Liver (tissue), 9 donors: ENCODE data around the gene DHRSX. TPM values are rescaled to one million over a fixed set of nuclear protein-coding genes. Genes with fewer than 3 reads are reported as not detected.

ENCODE experiments used
- DNase-seq: peaks from one replicate; pipeline ENCODE4 v3.0.0-alpha.2; 2017; ENCODE audit warnings: low spot score
- H3K27ac ChIP-seq, 2 donors: one replicate each; pipeline ENCODE4 v1.7.0; 2013; ENCODE audit warnings: inconsistent platforms in 2 of 2, low read length in 2 of 2, control low read depth in 1 of 2, low read depth in 1 of 2, mild to moderate bottlenecking in 1 of 2
- H3K27me3 ChIP-seq, 4 donors: one replicate each; pipeline versions ENCODE4 v1.6.1 to v1.7.0; 2013; ENCODE audit warnings: low read length in 3 of 4, inconsistent platforms in 1 of 4, mild to moderate bottlenecking in 1 of 4, moderate library complexity in 1 of 4; ENCODE audit not compliant: control insufficient read depth in 4 of 4, insufficient read depth in 4 of 4
- H3K36me3 ChIP-seq, 4 donors: one replicate each; pipeline versions ENCODE4 v1.6.1 to v1.7.0; 2013; ENCODE audit warnings: low read length in 3 of 4, mild to moderate bottlenecking in 3 of 4, low read depth in 1 of 4, moderate library complexity in 1 of 4; ENCODE audit not compliant: control insufficient read depth in 4 of 4, insufficient read depth in 3 of 4
- H3K4me1 ChIP-seq, 4 donors: one replicate each; pipeline versions ENCODE4 v1.6.1 to v1.7.0; 2013; ENCODE audit warnings: low read length in 3 of 4, mild to moderate bottlenecking in 3 of 4, moderate library complexity in 1 of 4; ENCODE audit not compliant: control insufficient read depth in 4 of 4, insufficient read depth in 4 of 4
- H3K4me3 ChIP-seq, 3 donors: one replicate each; pipeline versions ENCODE4 v1.6.1 to v1.7.0; 2013; ENCODE audit warnings: low read length in 3 of 3, control low read depth in 1 of 3, low read depth in 1 of 3, mild to moderate bottlenecking in 1 of 3
- H3K9ac ChIP-seq, 2 donors: one replicate each; pipeline ENCODE4 v1.7.0; 2013; ENCODE audit warnings: low read length in 2 of 2, mild to moderate bottlenecking in 2 of 2, moderate library complexity in 2 of 2, control low read depth in 1 of 2, low read depth in 1 of 2
- H3K9me3 ChIP-seq, 4 donors: one replicate each; pipeline versions ENCODE4 v1.6.1 to v1.7.0; 2013; ENCODE audit warnings: low read length in 3 of 4; ENCODE audit not compliant: control insufficient read depth in 4 of 4
- CTCF ChIP-seq: fragments of 150-350 bp; IDR thresholded peaks from 2 replicates; pipeline ENCODE4 v1.5.1; 2017; ENCODE audit warnings: improper control_type of control experiment, low read depth, low read length; ENCODE audit not compliant: missing input control
- FOXA1 ChIP-seq: IDR thresholded peaks from 2 replicates; pipeline ENCODE4 v1.6.1; 2016; ENCODE audit warnings: antibody characterized with exemption
- FOXA2 ChIP-seq: IDR thresholded peaks from 2 replicates; pipeline ENCODE4 v1.6.1; 2016; ENCODE audit warnings: antibody characterized with exemption
- GABPA ChIP-seq, 2 donors: IDR thresholded peaks in 1 of 2; conservative IDR thresholded peaks in 1 of 2; 2 replicates each; pipeline ENCODE4 v1.6.1; 2016; ENCODE audit warnings: antibody characterized with exemption in 2 of 2, mild to moderate bottlenecking in 1 of 2, moderate library complexity in 1 of 2
- HNF4A ChIP-seq, 2 donors: conservative IDR thresholded peaks; 2 replicates each; pipeline ENCODE4 v1.6.1; 2016; ENCODE audit warnings: antibody characterized with exemption in 2 of 2, mild to moderate bottlenecking in 2 of 2
- HNF4G ChIP-seq: IDR thresholded peaks from 2 replicates; pipeline ENCODE4 v1.6.1; 2016; ENCODE audit warnings: antibody characterized with exemption
- JUND ChIP-seq, 2 donors: IDR thresholded peaks; 2 replicates each; pipeline ENCODE4 v1.6.1; 2016; ENCODE audit warnings: antibody characterized with exemption in 2 of 2
- NR2F2 ChIP-seq: IDR thresholded peaks from 2 replicates; pipeline ENCODE4 v1.6.1; 2016; ENCODE audit warnings: antibody characterized with exemption
- RXRA ChIP-seq, 2 donors: IDR thresholded peaks; 2 replicates each; pipeline ENCODE4 v1.6.1; 2017 to 2018; ENCODE audit warnings: antibody characterized with exemption in 2 of 2, mild to moderate bottlenecking in 1 of 2
- SP1 ChIP-seq: IDR thresholded peaks from 2 replicates; pipeline ENCODE4 v1.6.1; 2018; ENCODE audit warnings: antibody characterized with exemption, mild to moderate bottlenecking
- TAF1 ChIP-seq: conservative IDR thresholded peaks from 2 replicates; pipeline ENCODE4 v1.6.1; 2016; ENCODE audit warnings: antibody characterized with exemption, mild to moderate bottlenecking
- YY1 ChIP-seq: IDR thresholded peaks from 2 replicates; pipeline ENCODE4 v1.6.1; 2016; ENCODE audit warnings: antibody characterized with exemption, mild to moderate bottlenecking
- WGBS: extraction: QIAGEN DNeasy Blood & Tissue Kit; methylation state at CpG from one replicate; pipeline ENCODE4 v1.1.7; 2013; 5-methylcytosine and 5-hydroxymethylcytosine counted together
- polyA plus RNA-seq, 2 donors: library from polyadenylated mRNA; stranded (reverse) in 1 of 2; unstranded in 1 of 2; fragments of 200-250 nt in 1 of 2; fragments of >200 nt in 1 of 2; fragmentation: Nextera tagmentation in 1 of 2; extraction: Ambion mirVana in 1 of 2; gene quantifications; one replicate each; pipeline versions ENCODE4 v1.2.1 to v1.2.3, GENCODE V29; 2013 to 2015
- total RNA-seq, 2 donors: library from RNA; depleted of rRNA; stranded (reverse); fragments of >200 nt; gene quantifications; one replicate each; pipeline ENCODE4 v1.2.3, GENCODE V29; 2014
- TF ChIP-seq, protein P1 (sequence below): IDR thresholded peaks from 2 replicates; pipeline ENCODE4 v1.6.1; 2016; ENCODE audit warnings: antibody characterized with exemption, mild to moderate bottlenecking
- TF ChIP-seq, protein P2 (sequence below): IDR thresholded peaks from 2 replicates; pipeline ENCODE4 v1.6.1; 2016; ENCODE audit warnings: antibody characterized with exemption
- TF ChIP-seq, protein P3 (sequence below): IDR thresholded peaks from 2 replicates; pipeline ENCODE4 v1.6.1; 2016; ENCODE audit warnings: antibody characterized with exemption
- donor health status: healthy.
- donor health status: healthy.
- donor health status: healthy.
- donor health status: healthy.
- donor health status: healthy.

Gene DHRSX
- total and polyA plus RNA-seq, 4 donors = 17.2 to 35.2 (median 23.3) TPM

DNA sequence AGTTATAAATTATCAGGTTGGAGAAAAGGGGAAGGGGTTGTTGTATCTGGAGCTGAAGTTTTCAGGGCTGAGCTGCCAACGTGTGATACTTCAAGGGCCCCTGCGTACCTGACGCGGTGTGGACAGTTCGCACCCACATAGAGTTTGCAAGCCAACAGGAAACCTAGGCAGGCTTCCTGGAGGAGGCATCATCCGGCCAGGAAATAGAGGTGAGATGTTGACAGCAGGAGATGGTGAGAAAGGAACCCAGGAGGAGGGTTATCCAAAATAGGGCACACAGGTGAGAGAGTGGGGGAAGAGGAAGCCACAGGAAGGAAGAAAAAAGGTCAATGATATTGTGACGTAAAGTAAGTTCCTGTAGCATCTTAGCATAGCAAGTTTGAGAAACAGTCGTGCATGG, 127.2 kb downstream of the DHRSX start (continued):
- TF ChIP-seq, protein P1, sequence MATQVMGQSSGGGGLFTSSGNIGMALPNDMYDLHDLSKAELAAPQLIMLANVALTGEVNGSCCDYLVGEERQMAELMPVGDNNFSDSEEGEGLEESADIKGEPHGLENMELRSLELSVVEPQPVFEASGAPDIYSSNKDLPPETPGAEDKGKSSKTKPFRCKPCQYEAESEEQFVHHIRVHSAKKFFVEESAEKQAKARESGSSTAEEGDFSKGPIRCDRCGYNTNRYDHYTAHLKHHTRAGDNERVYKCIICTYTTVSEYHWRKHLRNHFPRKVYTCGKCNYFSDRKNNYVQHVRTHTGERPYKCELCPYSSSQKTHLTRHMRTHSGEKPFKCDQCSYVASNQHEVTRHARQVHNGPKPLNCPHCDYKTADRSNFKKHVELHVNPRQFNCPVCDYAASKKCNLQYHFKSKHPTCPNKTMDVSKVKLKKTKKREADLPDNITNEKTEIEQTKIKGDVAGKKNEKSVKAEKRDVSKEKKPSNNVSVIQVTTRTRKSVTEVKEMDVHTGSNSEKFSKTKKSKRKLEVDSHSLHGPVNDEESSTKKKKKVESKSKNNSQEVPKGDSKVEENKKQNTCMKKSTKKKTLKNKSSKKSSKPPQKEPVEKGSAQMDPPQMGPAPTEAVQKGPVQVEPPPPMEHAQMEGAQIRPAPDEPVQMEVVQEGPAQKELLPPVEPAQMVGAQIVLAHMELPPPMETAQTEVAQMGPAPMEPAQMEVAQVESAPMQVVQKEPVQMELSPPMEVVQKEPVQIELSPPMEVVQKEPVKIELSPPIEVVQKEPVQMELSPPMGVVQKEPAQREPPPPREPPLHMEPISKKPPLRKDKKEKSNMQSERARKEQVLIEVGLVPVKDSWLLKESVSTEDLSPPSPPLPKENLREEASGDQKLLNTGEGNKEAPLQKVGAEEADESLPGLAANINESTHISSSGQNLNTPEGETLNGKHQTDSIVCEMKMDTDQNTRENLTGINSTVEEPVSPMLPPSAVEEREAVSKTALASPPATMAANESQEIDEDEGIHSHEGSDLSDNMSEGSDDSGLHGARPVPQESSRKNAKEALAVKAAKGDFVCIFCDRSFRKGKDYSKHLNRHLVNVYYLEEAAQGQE = no peak

DNA sequence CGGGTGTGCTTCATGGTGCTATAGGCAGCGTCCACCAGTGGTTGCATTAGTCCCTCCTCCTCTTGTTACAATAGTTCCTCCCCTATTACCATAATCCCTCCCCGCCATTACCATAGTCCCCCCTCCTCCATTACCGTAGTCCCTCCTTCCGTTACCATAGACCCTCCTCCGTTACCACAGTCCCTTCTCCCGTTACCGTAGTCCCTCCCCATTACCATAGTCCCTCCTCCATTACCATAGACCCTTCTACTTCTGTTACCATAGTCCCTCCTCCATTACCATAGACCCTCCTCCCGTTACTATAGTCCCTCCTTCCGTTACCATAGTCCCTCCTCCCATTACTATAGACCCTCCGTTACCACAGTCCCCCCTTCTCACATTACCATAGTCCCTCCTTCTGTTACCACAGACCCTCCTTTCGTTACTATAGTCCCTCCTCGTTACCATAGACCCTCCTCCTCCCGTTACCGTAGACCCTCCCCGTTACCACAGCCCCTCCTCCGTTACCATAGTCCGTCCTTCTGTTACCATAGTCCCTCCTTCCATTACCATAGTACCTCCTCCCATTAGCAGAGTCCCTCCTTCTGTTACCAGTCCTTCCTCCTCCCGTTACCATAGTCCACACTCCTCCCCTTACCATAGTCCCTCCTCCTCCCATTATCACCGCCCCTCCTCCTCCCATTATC, 129.6 kb downstream of the DHRSX start:
- peaks cover 0 to 2% (median 0%) of the 10 kb centered on the region in 4 donors for H3K36me3 ChIP-seq
- 90% methylated on average over 20 of the region's 20 CpGs for WGBS
- TF ChIP-seq NR2F2 (no peak), SP1 (no peak), FOXA2 (no peak), GABPA (IDR thresholded peaks at IDR 0.05 in 1 of 2, conservative IDR thresholded peaks at IDR 0.05 in 1 of 2) (no peak), FOXA1 (no peak), YY1 (no peak), RXRA (IDR thresholded peaks at IDR 0.05) (no peak), CTCF (no peak), HNF4G (no peak), TAF1 (no peak), JUND (IDR thresholded peaks at IDR 0.05) (no peak), HNF4A (conservative IDR thresholded peaks at IDR 0.05) (no peak)
- TF ChIP-seq, protein P2, sequence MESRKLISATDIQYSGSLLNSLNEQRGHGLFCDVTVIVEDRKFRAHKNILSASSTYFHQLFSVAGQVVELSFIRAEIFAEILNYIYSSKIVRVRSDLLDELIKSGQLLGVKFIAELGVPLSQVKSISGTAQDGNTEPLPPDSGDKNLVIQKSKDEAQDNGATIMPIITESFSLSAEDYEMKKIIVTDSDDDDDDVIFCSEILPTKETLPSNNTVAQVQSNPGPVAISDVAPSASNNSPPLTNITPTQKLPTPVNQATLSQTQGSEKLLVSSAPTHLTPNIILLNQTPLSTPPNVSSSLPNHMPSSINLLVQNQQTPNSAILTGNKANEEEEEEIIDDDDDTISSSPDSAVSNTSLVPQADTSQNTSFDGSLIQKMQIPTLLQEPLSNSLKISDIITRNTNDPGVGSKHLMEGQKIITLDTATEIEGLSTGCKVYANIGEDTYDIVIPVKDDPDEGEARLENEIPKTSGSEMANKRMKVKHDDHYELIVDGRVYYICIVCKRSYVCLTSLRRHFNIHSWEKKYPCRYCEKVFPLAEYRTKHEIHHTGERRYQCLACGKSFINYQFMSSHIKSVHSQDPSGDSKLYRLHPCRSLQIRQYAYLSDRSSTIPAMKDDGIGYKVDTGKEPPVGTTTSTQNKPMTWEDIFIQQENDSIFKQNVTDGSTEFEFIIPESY = no peak
- TF ChIP-seq, protein P3, sequence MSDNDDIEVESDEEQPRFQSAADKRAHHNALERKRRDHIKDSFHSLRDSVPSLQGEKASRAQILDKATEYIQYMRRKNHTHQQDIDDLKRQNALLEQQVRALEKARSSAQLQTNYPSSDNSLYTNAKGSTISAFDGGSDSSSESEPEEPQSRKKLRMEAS = no peak
- TF ChIP-seq, protein P1 = no peak
- no peak overlapping the region for H3K27ac ChIP-seq
- H3K4me1 ChIP-seq = peaks cover 0 to 3% (median 0%) of the 10 kb centered on the region in 4 donors
- H3K9ac ChIP-seq = no peak overlapping the region
- no peaks in the 10 kb centered on the region for H3K9me3 ChIP-seq
- H3K27me3 ChIP-seq = no peaks in the 10 kb centered on the region
- H3K4me3 ChIP-seq = no peak overlapping the region
- no peak for DNase-seq
